ENCODE results near the gene MZT2A.
"Not testable (repeated sequence)": the region's sequence is repeated elsewhere in the genome, so short reads cannot be mapped to it uniquely, and the experiment has no call there.

- not testable (repeated sequence) for TF ChIP-seq CTCF, POLR2A (IDR thresholded peaks at IDR 0.05)
Observed at GRCh38 chr2:131483981-131484820, 8.0 kb downstream of the MZT2A start.

Measured in lower leg skin (tissue), 3 donors.